ENCODE results near the gene MEF2C.

The MEF2C gene

DNA sequence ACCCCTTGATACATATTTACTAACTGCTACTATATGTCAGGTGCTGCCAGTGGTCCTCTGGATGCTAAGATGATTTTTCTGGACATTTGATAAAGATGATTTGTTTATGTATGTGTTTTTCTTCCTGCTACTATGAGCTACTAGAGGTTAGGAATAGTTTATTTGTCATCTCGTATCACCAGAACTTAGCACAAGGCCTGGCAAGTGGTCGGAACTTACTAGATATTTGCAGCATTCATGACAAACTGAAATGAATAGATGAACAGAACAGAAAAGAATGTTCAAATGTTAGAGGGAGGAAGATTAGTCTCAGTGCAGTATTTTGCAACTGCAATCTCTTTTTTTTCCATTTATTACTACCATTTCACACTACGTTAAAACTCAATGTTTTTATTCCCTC, 114.6 kb downstream of the MEF2C start:
- no peak for DNase-seq (ENCODE audit: low read depth)
- TF ChIP-seq CTCF (IDR thresholded peaks at IDR 0.05; ENCODE audit: control insufficient read depth, extremely low read depth, insufficient read depth), result no peak
- H3K4me3 ChIP-seq (ENCODE audit: low read depth, low read length), result no peak overlapping the region

GRCh38 chr5:88765798-88766197, 117.2 kb downstream of the MEF2C start:
- no peak for DNase-seq (ENCODE audit: low read depth)
- no peak overlapping the region for H3K4me3 ChIP-seq (ENCODE audit: low read depth, low read length)
- no peak for TF ChIP-seq CTCF (IDR thresholded peaks at IDR 0.05; ENCODE audit: control insufficient read depth, extremely low read depth, insufficient read depth)

- TF ChIP-seq CTCF (IDR thresholded peaks at IDR 0.05; ENCODE audit: control insufficient read depth, extremely low read depth, insufficient read depth), result no peak
Observed at GRCh38 chr5:88765171-88765570, 117.8 kb downstream of the MEF2C start.

DNA sequence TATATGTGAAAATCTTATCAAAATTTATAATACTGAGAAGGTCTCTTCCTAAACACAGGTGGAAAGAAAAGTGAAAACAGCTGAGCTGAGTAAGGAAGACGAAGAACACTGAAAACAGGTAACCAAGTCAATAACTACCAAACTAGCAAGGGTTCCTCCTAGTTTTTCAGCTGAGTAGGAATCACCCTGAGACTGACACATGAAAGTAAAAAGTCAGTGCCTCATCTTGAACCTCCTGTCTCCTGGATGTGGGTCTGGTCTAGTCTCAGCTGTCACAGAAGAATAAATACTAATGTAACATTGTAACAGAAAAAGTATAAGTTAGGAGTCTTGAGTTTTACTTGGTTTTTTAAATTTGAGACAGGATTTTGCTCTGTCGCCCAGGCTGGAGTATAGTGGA, 121.0 kb downstream of the MEF2C start:
- no peak overlapping the region for H3K4me3 ChIP-seq (ENCODE audit: low read depth, low read length)
- no peak for DNase-seq (ENCODE audit: low read depth)
- TF ChIP-seq CTCF (IDR thresholded peaks at IDR 0.05; ENCODE audit: control insufficient read depth, extremely low read depth, insufficient read depth), result no peak

More at GRCh38 chr5:88765171-88765570, 117.8 kb downstream of the MEF2C start:
- DNase-seq (ENCODE audit: low read depth), result no peak
- no peak overlapping the region for H3K4me3 ChIP-seq (ENCODE audit: low read depth, low read length)

- DNase-seq (ENCODE audit: low read depth), result no peak
- TF ChIP-seq CTCF (IDR thresholded peaks at IDR 0.05; ENCODE audit: control insufficient read depth, extremely low read depth, insufficient read depth), result no peak
- H3K4me3 ChIP-seq (ENCODE audit: low read depth, low read length), result no peak overlapping the region
Observed at GRCh38 chr5:88761269-88761850, 121.6 kb downstream of the MEF2C start.

DNA sequence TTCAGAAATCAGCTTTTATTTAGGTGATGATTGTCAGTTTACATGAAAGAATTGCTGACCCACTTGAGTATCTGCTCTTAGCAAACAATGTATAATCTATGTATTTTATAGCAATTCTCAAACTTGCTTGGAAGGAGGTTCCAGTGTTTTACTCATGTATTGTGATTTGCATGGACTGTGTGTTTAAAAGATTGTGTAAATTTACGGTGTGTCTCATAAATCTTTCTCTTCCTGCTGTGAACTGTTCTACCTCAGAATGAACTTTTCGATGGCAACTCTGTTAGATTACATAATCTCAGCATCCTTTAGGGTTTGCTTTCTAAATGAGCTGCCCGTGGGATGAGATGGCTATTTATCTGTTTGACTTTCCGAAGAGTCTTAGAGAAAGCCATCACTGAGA, 122.5 kb downstream of the MEF2C start:
- no peak overlapping the region for H3K4me3 ChIP-seq (ENCODE audit: low read depth, low read length)
- DNase-seq (ENCODE audit: low read depth), result no peak
- no peak for TF ChIP-seq CTCF (IDR thresholded peaks at IDR 0.05; ENCODE audit: control insufficient read depth, extremely low read depth, insufficient read depth)

- no peak for TF ChIP-seq CTCF (IDR thresholded peaks at IDR 0.05; ENCODE audit: control insufficient read depth, extremely low read depth, insufficient read depth)
- H3K4me3 ChIP-seq (ENCODE audit: low read depth, low read length), result no peak overlapping the region
- DNase-seq (ENCODE audit: low read depth), result no peak
Observed at GRCh38 chr5:88758591-88758990, 124.4 kb downstream of the MEF2C start.

Data from LNCaP clone FGC (cell line).